ENCODE data around the gene RXRB.

DNA sequence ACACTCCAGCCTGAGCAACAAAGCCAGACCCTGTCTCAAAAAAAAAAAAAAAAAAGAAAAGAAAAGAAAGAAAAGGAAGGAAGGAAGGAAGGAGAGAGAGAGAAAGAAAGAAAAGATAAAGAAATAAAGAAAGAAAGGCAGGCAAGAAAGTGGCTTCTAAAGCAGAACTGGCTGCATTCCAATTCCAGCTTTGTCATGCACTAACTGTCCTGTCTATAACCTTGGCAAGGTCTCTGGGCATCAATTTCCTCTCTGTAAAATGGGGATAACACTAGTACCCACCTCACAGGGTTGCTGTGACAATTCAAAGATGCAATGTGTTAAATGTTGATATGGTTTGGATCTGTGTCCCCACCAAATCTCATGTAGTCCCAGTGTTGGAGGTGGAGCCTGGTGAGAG is 35.9 kb upstream of the RXRB start:
- TF ChIP-seq, protein P1, sequence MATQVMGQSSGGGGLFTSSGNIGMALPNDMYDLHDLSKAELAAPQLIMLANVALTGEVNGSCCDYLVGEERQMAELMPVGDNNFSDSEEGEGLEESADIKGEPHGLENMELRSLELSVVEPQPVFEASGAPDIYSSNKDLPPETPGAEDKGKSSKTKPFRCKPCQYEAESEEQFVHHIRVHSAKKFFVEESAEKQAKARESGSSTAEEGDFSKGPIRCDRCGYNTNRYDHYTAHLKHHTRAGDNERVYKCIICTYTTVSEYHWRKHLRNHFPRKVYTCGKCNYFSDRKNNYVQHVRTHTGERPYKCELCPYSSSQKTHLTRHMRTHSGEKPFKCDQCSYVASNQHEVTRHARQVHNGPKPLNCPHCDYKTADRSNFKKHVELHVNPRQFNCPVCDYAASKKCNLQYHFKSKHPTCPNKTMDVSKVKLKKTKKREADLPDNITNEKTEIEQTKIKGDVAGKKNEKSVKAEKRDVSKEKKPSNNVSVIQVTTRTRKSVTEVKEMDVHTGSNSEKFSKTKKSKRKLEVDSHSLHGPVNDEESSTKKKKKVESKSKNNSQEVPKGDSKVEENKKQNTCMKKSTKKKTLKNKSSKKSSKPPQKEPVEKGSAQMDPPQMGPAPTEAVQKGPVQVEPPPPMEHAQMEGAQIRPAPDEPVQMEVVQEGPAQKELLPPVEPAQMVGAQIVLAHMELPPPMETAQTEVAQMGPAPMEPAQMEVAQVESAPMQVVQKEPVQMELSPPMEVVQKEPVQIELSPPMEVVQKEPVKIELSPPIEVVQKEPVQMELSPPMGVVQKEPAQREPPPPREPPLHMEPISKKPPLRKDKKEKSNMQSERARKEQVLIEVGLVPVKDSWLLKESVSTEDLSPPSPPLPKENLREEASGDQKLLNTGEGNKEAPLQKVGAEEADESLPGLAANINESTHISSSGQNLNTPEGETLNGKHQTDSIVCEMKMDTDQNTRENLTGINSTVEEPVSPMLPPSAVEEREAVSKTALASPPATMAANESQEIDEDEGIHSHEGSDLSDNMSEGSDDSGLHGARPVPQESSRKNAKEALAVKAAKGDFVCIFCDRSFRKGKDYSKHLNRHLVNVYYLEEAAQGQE (tag by site-specific recombination; IDR thresholded peaks at IDR 0.05), result no peak
- TF ChIP-seq, protein P2, sequence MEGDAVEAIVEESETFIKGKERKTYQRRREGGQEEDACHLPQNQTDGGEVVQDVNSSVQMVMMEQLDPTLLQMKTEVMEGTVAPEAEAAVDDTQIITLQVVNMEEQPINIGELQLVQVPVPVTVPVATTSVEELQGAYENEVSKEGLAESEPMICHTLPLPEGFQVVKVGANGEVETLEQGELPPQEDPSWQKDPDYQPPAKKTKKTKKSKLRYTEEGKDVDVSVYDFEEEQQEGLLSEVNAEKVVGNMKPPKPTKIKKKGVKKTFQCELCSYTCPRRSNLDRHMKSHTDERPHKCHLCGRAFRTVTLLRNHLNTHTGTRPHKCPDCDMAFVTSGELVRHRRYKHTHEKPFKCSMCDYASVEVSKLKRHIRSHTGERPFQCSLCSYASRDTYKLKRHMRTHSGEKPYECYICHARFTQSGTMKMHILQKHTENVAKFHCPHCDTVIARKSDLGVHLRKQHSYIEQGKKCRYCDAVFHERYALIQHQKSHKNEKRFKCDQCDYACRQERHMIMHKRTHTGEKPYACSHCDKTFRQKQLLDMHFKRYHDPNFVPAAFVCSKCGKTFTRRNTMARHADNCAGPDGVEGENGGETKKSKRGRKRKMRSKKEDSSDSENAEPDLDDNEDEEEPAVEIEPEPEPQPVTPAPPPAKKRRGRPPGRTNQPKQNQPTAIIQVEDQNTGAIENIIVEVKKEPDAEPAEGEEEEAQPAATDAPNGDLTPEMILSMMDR (tag by site-specific recombination; IDR thresholded peaks at IDR 0.05), result no peak
- TF ChIP-seq GLI4 (tag by site-specific recombination; IDR thresholded peaks at IDR 0.05) (no peak), YY1 (tag by site-specific recombination; IDR thresholded peaks at IDR 0.05) (no peak), KLF16 (tag by site-specific recombination; IDR thresholded peaks at IDR 0.05) (no peak), ZNF292 (tag by site-specific recombination; IDR thresholded peaks at IDR 0.05; ENCODE audit: borderline replicate concordance, low read depth) (no peak), ZFP37 (tag by site-specific recombination; IDR thresholded peaks at IDR 0.05) (no peak), ZNF473 (tag by site-specific recombination; IDR thresholded peaks at IDR 0.05) (no peak), ZNF423 (tag by site-specific recombination; IDR thresholded peaks at IDR 0.05) (no peak)
- TF ChIP-seq, protein P3, sequence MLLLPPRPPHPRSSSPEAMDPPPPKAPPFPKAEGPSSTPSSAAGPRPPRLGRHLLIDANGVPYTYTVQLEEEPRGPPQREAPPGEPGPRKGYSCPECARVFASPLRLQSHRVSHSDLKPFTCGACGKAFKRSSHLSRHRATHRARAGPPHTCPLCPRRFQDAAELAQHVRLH (tag by site-specific recombination; IDR thresholded peaks at IDR 0.05), result no peak
- TF ChIP-seq, protein P4, sequence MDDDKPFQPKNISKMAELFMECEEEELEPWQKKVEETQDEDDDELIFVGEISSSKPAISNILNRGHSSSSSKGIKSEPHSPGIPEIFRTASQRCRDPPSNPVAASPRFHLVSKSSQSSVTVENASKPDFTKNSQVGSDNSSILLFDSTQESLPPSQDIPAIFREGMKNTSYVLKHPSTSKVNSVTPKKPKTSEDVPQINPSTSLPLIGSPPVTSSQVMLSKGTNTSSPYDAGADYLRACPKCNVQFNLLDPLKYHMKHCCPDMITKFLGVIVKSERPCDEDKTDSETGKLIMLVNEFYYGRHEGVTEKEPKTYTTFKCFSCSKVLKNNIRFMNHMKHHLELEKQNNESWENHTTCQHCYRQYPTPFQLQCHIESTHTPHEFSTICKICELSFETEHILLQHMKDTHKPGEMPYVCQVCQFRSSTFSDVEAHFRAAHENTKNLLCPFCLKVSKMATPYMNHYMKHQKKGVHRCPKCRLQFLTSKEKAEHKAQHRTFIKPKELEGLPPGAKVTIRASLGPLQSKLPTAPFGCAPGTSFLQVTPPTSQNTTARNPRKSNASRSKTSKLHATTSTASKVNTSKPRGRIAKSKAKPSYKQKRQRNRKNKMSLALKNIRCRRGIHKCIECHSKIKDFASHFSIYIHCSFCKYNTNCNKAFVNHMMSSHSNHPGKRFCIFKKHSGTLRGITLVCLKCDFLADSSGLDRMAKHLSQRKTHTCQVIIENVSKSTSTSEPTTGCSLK (tag by site-specific recombination; IDR thresholded peaks at IDR 0.05), result no peak
- TF ChIP-seq, protein P5, sequence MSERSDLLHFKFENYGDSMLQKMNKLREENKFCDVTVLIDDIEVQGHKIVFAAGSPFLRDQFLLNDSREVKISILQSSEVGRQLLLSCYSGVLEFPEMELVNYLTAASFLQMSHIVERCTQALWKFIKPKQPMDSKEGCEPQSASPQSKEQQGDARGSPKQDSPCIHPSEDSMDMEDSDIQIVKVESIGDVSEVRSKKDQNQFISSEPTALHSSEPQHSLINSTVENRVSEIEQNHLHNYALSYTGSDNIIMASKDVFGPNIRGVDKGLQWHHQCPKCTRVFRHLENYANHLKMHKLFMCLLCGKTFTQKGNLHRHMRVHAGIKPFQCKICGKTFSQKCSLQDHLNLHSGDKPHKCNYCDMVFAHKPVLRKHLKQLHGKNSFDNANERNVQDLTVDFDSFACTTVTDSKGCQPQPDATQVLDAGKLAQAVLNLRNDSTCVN (tag by site-specific recombination; optimal IDR thresholded peaks at IDR 0.05), result no peak
